Nephron progenitor cell (in vitro differentiated cells): ENCODE results near the gene DNAJC7.

Source experiments
- DNase-seq: peaks from one replicate; pipeline ENCODE4 v3.0.0; 2021
- H3K27ac Mint-ChIP-seq: 2 replicates; pipeline ENCODE4 v1.8.0; 2021; ENCODE audit warnings: mild to moderate bottlenecking, moderate library complexity, mixed read lengths
- H3K27me3 Mint-ChIP-seq: 2 replicates; pipeline ENCODE4 v1.8.0; 2021; ENCODE audit warnings: mild to moderate bottlenecking, low read depth, mixed read lengths; ENCODE audit not compliant: poor library complexity
- H3K36me3 Mint-ChIP-seq: 2 replicates; pipeline ENCODE4 v1.8.0; 2021; ENCODE audit warnings: low read depth, mixed read lengths
- H3K4me1 Mint-ChIP-seq: 2 replicates; pipeline ENCODE4 v1.8.0; 2021; ENCODE audit warnings: mixed read lengths
- H3K4me3 Mint-ChIP-seq: 2 replicates; pipeline ENCODE4 v1.8.0; 2021; ENCODE audit warnings: mild to moderate bottlenecking, moderate library complexity, mixed read lengths
- H3K9me3 Mint-ChIP-seq: 2 replicates; pipeline ENCODE4 v1.8.0; 2021; ENCODE audit warnings: mild to moderate bottlenecking, moderate library complexity, mixed read lengths
- TF ChIP-seq, protein P1 (sequence below): fragments of 200-600 bp; sonication (generic); IDR thresholded peaks from 2 replicates; pipeline ENCODE4 v1.5.0; 2021; ENCODE audit warnings: antibody characterized with exemption

Gene DNAJC7

DNA sequence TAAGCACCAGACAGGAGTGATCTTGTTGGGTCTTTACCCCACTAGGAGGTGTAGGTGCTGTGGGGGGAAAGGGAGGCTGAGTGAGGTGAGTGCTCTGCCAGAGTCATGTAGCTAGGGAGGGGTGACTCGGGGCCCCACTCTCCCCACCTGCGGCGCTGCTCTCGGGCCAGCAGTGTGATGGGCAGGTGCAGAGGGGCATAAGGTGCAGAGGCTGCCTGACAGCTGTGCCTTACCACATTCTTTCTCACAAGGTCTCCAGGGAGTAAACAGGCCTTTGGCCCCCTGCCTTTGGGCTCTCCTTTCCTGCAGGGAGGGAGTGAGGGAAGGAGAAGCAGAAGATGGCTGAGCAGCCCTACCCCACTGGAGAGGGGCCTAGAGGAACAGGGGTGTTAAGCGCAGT is 55.1 kb downstream of the DNAJC7 start:
- DNase-seq = no peak
- Mint-ChIP-seq H3K27ac (no peak overlapping the region), H3K36me3 (peaks cover 4% of the 10 kb centered on the region), H3K27me3 (peaks cover 11% of the 10 kb centered on the region), H3K4me1 (peaks cover 44% of the 10 kb centered on the region), H3K4me3 (no peak overlapping the region), H3K9me3 (no peaks in the 10 kb centered on the region)
- TF ChIP-seq, protein P1, sequence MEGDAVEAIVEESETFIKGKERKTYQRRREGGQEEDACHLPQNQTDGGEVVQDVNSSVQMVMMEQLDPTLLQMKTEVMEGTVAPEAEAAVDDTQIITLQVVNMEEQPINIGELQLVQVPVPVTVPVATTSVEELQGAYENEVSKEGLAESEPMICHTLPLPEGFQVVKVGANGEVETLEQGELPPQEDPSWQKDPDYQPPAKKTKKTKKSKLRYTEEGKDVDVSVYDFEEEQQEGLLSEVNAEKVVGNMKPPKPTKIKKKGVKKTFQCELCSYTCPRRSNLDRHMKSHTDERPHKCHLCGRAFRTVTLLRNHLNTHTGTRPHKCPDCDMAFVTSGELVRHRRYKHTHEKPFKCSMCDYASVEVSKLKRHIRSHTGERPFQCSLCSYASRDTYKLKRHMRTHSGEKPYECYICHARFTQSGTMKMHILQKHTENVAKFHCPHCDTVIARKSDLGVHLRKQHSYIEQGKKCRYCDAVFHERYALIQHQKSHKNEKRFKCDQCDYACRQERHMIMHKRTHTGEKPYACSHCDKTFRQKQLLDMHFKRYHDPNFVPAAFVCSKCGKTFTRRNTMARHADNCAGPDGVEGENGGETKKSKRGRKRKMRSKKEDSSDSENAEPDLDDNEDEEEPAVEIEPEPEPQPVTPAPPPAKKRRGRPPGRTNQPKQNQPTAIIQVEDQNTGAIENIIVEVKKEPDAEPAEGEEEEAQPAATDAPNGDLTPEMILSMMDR = no peak

DNA sequence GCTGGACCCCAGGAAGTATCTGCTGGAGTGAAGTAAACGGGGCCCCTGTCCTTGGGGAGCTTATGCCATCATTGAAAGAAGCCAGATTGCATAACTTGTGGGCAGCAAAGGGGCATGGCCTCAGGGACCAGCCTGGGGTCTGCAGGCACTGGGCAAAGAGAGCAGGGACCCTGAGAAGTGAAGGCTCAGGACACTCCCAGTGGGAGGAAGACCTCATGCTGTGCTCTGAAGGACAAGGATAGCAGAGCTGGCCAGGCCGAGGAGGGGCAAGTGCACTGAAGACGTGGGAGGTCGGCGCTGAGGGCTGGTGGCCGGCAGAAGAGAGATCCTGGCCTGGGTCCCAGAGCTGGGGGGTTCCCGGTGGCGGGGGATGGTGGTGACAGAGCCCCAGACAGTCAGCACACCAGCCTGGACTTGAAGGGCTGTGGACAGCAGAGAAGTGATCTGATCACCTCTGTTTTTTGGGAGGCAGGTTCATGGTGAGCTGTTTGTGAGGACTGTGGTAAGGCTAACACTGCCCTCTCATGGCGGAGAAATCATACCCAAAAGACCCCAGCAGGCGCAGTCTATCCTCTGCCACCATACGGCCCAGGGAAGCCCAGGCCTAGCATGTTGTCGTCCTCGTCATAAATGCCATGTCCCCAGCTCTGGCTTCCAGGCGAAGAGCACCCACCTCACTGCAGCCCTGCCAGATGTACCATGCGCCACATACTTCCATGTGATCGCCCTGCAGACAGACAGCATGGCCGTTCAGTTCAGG is 57.7 kb downstream of the DNAJC7 start:
- H3K27ac Mint-ChIP-seq = peak overlapping the region; percentile 64

DNA sequence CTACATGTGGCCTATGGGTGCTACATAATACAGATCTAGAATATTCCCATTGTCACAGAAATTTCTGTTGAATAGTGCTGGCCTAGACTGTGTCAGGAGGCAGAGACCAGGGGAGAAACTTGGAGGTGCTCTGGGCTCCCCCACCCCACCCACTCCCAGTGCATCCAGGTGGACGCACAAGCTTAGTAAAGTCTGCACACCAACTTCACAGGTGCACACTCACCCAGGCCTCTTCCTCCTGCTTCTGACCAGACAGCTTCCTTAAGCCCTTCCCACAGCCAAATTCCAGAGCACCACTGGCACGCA is 58.3 kb downstream of the DNAJC7 start:
- Mint-ChIP-seq H3K36me3 (peaks cover 14% of the 10 kb centered on the region), H3K4me3 (no peak overlapping the region), H3K4me1 (peaks cover 35% of the 10 kb centered on the region), H3K9me3 (no peaks in the 10 kb centered on the region), H3K27ac (peak overlapping the region; percentile 64), H3K27me3 (peaks cover 8% of the 10 kb centered on the region)
- TF ChIP-seq, protein P1 = no peak
- DNase-seq = no peak

More for the DNA sequence above, 57.7 kb downstream of the DNAJC7 start:
- no peak overlapping the region for H3K4me3 Mint-ChIP-seq
- peaks cover 14% of the 10 kb centered on the region for H3K36me3 Mint-ChIP-seq
- H3K9me3 Mint-ChIP-seq = no peaks in the 10 kb centered on the region
- DNase-seq = peak; percentile 40
- TF ChIP-seq, protein P1 = peak; percentile 34
- H3K4me1 Mint-ChIP-seq = peaks cover 35% of the 10 kb centered on the region
- H3K27me3 Mint-ChIP-seq = peaks cover 8% of the 10 kb centered on the region

DNA sequence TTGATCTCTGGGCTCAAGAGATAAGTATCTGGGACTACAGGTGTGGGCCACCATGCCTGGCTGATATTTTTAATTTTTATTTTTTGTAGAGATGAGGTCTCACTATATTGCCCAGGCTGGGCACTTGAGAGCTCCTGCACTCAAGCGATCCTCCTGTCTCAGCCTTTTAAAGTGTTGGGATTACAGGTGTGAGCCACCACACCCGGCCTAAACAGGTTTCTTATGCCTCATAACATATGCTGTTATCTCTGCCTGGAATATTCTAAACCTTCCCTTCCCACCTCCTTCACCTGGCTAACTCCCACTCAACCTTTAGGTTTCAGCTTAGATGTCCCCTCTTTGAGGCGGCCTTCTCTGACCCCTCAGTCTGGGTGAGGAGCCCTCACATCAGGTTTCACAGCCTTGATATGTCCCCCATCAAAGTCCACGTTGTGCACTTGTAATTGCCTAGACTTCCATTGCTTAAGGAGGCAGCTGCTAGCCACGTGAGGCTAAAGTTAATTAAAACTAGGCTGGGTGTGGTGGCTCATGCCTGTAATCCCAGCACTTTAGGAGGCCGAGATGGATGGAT is 59.3 kb downstream of the DNAJC7 start:
- Mint-ChIP-seq H3K9me3 (no peaks in the 10 kb centered on the region), H3K4me1 (peaks cover 31% of the 10 kb centered on the region), H3K4me3 (peak overlapping the region; percentile 43), H3K27ac (peak overlapping the region; percentile 93), H3K36me3 (peaks cover 20% of the 10 kb centered on the region), H3K27me3 (peaks cover 8% of the 10 kb centered on the region)
- no peak for DNase-seq
- TF ChIP-seq, protein P1 = no peak

DNA sequence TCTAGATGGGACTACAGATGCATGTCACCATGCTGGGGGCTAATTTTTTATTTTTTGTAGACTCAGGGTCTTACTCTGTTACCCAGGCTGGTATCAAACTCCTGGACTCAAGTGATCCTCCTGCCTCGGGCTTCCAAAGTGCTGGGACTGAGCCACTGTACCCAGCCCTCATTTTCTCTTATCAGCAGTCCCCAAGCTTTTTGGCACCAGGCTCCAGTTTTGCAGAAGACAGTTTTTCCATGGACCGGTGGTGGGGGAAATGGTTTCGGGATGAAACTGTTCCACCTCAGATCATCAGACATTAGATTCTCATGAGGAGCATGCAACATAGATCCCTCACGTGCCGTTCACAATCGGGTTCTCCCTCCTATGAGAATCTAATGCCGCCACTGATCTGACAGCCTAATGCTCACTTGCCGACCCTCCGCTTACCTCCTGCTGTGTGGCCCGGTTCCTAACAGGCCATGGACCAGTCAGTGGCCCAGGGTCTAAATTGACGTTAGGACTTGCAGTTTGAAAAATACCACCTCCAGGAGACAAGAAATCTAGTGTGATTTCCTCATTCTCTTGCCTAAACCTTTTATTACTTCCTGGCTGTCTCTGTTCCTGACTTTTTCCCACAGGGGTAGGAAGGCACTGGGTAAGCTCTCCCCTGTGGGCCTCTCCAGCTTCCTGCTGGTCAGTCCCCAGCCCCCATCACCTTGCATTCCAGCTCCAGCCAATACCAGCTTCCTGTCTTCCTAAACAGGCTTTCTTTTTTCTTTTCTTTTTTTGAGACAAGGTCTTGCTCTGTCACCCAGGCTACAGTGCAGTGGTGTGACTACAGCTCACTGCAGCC is 60.0 kb downstream of the DNAJC7 start:
- peak overlapping the region; percentile 93 for H3K27ac Mint-ChIP-seq
- no peak for DNase-seq
- peaks cover 30% of the 10 kb centered on the region for H3K4me1 Mint-ChIP-seq
- peaks cover 8% of the 10 kb centered on the region for H3K27me3 Mint-ChIP-seq
- H3K9me3 Mint-ChIP-seq = no peaks in the 10 kb centered on the region
- H3K36me3 Mint-ChIP-seq = peaks cover 20% of the 10 kb centered on the region
- TF ChIP-seq, protein P1 = no peak
- peak overlapping the region; percentile 43 for H3K4me3 Mint-ChIP-seq
